Panc1 (cell line): ENCODE data around the gene BRICD5.

Source experiments
- TF ChIP-seq, protein P1 (sequence below): fragments of 450-650 bp; IDR thresholded peaks from 2 replicates; pipeline ENCODE4 v1.5.1; 2017; ENCODE audit warnings: mild to moderate bottlenecking
- TF ChIP-seq, protein P2 (sequence below), 2 experiments: IDR thresholded peaks; 2 replicates each; pipeline ENCODE4 v1.6.1; 2011 to 2012; ENCODE audit warnings: low read depth in 2 of 2, control low read depth in 1 of 2, low read length in 1 of 2, mild to moderate bottlenecking in 1 of 2, moderate library complexity in 1 of 2; ENCODE audit not compliant: insufficient read depth in 1 of 2

DNA sequence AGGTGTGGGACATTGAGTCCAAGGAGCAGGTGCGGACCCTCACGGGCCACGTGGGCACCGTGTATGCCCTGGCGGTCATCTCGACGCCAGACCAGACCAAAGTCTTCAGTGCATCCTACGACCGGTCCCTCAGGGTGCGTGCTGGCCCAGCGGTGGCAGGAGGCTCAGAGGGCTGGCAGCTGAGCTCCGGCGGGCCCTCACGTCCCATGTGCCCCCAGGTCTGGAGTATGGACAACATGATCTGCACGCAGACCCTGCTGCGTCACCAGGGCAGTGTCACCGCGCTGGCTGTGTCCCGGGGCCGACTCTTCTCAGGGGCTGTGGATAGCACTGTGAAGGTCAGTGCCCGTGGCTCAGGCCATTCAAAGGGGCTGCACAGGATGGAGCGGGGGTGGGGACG is 34.6 kb downstream of the BRICD5 start:
- TF ChIP-seq, protein P1, sequence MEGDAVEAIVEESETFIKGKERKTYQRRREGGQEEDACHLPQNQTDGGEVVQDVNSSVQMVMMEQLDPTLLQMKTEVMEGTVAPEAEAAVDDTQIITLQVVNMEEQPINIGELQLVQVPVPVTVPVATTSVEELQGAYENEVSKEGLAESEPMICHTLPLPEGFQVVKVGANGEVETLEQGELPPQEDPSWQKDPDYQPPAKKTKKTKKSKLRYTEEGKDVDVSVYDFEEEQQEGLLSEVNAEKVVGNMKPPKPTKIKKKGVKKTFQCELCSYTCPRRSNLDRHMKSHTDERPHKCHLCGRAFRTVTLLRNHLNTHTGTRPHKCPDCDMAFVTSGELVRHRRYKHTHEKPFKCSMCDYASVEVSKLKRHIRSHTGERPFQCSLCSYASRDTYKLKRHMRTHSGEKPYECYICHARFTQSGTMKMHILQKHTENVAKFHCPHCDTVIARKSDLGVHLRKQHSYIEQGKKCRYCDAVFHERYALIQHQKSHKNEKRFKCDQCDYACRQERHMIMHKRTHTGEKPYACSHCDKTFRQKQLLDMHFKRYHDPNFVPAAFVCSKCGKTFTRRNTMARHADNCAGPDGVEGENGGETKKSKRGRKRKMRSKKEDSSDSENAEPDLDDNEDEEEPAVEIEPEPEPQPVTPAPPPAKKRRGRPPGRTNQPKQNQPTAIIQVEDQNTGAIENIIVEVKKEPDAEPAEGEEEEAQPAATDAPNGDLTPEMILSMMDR = no peak
- TF ChIP-seq, protein P2, sequence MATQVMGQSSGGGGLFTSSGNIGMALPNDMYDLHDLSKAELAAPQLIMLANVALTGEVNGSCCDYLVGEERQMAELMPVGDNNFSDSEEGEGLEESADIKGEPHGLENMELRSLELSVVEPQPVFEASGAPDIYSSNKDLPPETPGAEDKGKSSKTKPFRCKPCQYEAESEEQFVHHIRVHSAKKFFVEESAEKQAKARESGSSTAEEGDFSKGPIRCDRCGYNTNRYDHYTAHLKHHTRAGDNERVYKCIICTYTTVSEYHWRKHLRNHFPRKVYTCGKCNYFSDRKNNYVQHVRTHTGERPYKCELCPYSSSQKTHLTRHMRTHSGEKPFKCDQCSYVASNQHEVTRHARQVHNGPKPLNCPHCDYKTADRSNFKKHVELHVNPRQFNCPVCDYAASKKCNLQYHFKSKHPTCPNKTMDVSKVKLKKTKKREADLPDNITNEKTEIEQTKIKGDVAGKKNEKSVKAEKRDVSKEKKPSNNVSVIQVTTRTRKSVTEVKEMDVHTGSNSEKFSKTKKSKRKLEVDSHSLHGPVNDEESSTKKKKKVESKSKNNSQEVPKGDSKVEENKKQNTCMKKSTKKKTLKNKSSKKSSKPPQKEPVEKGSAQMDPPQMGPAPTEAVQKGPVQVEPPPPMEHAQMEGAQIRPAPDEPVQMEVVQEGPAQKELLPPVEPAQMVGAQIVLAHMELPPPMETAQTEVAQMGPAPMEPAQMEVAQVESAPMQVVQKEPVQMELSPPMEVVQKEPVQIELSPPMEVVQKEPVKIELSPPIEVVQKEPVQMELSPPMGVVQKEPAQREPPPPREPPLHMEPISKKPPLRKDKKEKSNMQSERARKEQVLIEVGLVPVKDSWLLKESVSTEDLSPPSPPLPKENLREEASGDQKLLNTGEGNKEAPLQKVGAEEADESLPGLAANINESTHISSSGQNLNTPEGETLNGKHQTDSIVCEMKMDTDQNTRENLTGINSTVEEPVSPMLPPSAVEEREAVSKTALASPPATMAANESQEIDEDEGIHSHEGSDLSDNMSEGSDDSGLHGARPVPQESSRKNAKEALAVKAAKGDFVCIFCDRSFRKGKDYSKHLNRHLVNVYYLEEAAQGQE (IDR thresholded peaks at IDR 0.05; ENCODE audit: insufficient read depth in 1 of 2, low read depth in 2 of 2, low read length in 1 of 2) = no peak
